ENCODE data around the gene SOWAHB. TPM values are rescaled to one million over a fixed set of nuclear protein-coding genes. Genes with fewer than 3 reads are reported as not detected.

SOWAHB gene
- total RNA-seq, 1 donor from 2014 or later = 15.0 TPM

Other genes with a start within 250 kb of the SOWAHB start
- gene SEPTIN11, start 51.6 kb upstream of the SOWAHB start, total RNA-seq = 49.2 and 49.5 TPM in 2 replicates
- 148 and 181 TPM in 2 replicates for gene CCNI, start 177.8 kb upstream of the SOWAHB start, total RNA-seq

All from bronchial epithelial cell (primary cell).